Activated T-cell treated with anti-CD3 and anti-CD28 coated beads for 24 hours (primary cell): Measurements from ENCODE around the gene SP140L.
"Not testable (repeated sequence)": the region's sequence is repeated elsewhere in the genome, so short reads cannot be mapped to it uniquely, and the experiment has no call there.

ENCODE experiments used
- DNase-seq: peaks from one replicate; pipeline ENCODE4 v3.0.0-alpha.2; 2020; ENCODE audit warnings: low read depth

Gene SP140L

GRCh38 chr2:230326453-230327417, at the start of gene SP140L:
SP140L (plus strand) TSS chr2:230327193; CDS start chr2:230327270, 77 bp downstream.
- peak; percentile 65 for DNase-seq

DNA sequence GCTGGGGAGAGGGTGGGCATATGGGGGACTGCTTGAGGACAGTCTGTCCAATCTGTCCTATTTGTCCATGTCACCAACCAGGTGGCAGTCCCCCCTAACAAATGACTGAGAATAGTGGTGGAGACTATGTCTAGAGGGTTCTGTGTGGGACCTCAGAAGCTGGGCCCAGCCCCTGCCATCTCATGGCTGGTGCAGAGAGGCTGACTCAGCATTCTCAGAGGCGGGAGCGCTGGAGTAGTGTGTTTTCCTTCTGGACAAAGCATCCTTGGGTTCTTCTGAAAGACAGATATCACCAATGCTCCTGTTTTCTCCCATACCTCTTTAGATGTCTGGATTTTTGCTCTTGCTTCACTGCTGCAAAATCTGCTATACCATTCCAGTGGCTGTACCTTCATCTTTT, 44.1 kb upstream of the SP140L start:
- DNase-seq, result no peak

GRCh38 chr2:230286048-230286447, 40.9 kb upstream of the SP140L start:
- no peak for DNase-seq

GRCh38 chr2:230289311-230289710, 37.7 kb upstream of the SP140L start:
- DNase-seq, result not testable (repeated sequence)

- no peak for DNase-seq
Measured at GRCh38 chr2:230295192-230295591, 31.8 kb upstream of the SP140L start.

GRCh38 chr2:230296917-230297316, 30.1 kb upstream of the SP140L start:
- DNase-seq, result no peak

DNA sequence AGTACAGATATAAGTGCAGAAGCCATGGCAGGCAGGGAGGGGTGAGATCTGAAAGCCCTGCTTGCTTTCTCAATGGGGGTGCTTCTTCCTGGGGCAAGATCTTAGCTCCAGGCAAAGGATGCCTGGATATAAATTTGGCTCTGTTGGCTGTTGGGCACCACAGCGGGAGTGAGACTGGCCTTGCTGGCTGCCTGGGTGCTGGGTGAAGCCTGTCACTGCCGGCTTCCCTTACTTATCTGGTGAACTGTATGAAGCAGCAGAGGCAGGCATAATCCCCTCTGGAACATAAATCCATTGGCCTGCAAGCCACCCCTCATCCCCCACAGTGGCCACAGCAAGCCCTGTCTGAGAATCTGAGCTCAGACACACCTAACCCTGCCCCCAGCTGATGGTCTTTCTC, 27.4 kb upstream of the SP140L start:
- DNase-seq, result no peak

- DNase-seq, result no peak
Measured at GRCh38 chr2:230305416-230306275, 21.3 kb upstream of the SP140L start.

GRCh38 chr2:230306474-230306873, 20.5 kb upstream of the SP140L start:
- no peak for DNase-seq

DNA sequence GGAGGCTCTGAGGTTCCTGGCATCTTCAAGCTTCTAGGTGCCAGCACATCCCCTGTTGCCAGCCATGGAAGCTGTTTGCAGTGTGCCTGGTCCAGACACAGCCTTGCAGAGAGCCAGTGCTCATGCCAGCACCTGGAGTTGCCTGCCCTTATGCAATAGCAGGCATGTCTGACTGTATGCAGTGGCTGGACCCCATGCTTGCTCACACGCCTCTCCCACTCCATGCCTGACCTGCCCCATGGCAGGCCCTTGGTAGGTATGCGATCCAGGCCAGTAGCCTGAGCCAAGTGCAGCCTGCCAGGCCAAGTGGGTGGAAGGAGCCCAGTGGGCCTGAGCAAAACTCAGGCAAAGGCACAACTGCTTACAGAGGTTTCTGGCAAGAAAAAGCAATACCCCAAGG, 19.5 kb upstream of the SP140L start:
- DNase-seq, result no peak

- no peak for DNase-seq
Measured at GRCh38 chr2:230308402-230309000, 18.5 kb upstream of the SP140L start.

DNA sequence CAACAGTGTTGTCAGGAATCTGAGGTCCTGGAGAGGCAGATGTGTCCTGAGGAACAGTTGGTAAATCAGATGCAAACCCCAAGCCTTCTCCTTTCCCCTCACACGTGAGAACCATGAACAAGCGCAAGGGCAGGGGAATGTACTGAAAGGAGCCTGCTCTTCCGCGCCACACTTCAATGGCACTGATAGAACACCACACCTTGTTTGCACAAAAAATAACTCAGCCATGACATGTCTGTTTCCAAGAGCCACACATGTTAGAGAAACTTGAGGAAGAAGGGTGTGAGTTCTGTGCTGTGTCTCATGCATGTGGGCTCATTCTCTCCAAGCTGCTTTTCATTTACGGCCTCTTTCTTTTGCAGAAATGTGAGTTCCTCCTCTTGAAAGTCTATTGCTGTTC, 16.2 kb upstream of the SP140L start:
- DNase-seq, result not testable (repeated sequence)

DNA sequence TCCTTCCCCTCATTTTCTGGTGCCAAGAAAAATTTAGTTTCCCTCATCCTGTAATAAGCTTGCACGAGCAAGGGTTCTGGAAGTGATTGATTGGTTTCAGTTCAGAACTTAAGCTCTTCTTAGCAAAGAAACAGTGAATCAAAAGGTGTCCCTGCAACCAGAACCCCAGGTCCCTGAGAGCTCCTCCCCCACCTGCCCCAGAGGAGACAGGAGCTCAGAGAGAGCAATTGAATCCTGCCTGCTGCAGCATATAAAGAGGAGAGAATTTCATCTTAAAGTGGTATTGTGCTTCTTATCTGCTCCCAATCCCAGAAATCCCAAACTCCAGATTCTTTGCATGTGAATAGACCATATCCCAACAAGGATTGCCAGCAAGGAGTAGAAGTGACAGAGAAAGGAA, 15.4 kb upstream of the SP140L start:
- not testable (repeated sequence) for DNase-seq

DNA sequence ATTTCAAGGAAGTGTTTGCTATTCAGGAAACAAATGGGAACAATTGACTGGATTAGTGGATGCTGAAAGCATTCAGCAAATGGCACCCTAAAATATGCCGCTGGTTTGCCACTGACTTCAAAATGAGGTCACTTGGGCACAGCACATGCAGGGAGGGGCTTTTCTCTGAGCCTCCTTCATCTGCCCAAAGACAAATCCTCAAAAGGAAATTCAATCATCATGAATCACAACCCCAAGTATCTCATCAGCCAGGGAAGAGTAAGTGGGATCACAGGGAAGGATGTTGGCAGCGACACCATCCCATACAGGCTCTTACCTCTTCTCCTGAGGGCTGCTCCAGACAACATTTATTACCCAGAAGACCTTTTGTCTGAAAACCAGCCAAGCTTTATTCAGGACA, 14.4 kb upstream of the SP140L start:
- DNase-seq, result no peak

DNA sequence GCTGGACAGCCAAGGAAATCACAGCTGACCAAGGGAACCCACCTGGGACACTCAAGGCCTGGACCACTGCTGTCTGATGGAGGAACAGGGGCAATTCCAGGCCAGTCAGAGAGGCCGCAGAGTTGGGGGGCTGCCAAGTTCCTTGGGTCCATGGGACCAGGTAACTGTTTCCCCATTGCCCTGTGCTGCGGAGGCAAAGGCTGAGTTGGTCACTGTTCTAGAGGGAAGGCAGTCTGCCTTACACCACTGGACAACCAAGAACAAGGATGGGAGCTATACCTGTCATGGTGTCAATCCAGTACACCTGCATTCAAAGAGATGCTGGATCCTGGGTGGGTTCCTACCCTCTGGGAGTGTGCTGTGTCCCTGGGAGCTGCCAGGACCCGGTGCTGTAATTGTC, 9.6 kb upstream of the SP140L start:
- no peak for DNase-seq

DNA sequence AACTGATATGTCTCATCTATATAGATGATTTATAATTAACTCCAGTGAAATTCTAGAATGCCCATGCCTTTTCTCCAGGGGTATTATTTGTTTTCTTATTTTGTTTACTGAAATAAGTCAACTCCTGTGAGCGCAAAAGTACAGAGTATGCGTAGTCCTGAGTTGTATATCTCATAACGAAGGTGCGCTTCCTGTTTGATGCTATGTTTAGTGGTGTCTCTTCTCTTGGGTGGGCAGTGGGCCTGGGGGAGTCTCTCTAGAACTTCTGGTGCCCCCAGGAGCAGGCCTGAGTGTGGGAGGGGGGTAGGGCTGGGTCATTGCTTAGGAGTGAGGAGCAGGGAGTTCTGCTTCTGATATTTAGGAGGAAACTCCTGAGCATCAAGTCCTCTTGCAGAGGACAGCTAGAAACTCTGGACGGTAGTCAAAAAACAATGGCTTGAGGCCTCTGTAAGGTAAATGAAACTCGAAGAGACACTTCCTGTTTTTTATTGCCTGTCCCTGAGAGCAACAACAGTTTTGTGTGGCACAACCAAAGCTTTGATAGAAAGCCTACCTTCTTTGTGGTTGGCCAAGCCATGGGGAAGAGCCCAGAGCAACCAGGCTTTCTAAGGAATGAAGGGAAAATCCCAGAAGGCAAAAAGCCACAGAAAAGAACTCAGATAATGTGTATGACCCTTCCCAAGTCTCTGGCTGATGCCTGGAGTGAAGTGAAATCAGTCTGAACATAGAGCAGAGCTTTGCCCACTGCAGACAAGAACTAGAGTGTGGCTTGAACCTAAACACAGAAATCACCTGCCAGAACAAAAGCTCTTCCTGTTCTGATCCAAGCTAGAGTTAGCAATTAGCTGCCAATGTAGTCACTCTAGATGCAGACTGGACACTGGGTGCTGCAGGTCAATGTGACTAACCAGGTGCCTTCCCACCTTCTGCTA, 8.5 kb upstream of the SP140L start:
- no peak for DNase-seq

- peak; percentile 53 for DNase-seq
Measured at GRCh38 chr2:230319211-230319862, 7.7 kb upstream of the SP140L start.

DNA sequence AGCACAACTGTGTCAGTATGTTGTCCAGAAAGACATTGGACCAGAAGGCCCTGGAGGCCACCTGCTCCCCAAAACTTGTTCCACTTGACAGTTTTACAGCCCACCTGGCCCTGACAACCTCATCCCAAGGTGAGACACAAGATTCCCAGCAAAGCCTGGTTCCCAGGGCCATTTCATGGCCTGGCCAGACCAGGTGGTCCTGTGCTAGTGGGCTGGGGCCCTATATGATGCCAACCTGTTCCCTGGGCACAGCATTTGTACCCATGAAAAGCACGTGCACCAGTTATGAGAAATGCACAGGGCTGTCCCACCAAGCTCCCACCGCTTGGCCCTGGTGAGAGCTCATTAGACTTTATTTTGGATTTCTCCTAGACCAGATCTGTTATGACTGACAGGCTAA, 6.0 kb upstream of the SP140L start:
- no peak for DNase-seq

DNA sequence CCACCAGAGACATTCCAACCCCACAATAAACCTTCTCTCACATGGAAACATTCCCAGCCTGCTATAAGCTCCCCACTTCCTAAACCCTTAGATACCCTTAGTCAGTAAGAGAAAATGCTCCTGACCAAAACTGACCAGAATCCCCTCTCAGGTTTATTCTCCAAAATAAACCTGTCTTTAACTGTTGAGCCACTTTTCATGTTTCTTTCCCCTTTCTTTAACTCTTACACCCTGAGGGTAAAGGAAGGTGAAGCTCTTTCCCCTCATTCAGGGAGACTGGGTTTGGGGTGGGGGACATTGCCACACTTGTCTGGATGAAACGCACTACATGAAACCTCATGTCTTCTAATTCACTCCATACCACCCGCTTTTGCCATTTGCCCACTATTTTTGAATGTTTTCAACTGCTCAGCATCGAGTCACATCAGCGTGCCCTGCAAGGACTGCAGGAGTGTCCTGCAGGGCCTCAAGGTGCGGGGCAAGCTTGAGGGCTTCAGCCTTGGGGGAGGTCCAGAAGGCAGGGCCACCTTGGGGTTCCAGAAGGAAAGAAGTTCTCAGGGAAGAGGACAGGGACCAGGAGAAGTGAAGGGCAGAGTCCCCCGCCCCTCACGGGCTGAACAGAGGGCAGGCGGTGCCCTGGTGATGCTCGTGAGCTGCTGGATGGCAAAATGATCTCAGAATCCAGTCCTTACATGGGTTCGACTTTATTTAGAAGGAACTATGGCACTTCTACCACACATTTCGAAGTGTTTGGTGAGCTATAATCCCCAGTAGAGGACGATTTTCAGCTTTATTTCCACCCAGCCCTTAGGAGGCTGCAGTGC, 4.2 kb upstream of the SP140L start:
- no peak for DNase-seq
